DOHH2 (cell line): Measurements from ENCODE around the gene ASCL1.

Experiments used
- CTCF ChIP-seq: fragments of 200-600 bp; sonication (generic); IDR thresholded peaks from one replicate; pipeline ENCODE4 v1.5.1; 2014; ENCODE audit warnings: antibody characterized with exemption, mild to moderate bottlenecking, low read depth, low read length; ENCODE audit not compliant: poor library complexity, severe bottlenecking
- EZH2phosphoT487 ChIP-seq: fragments of 200-600 bp; sonication (generic); IDR thresholded peaks from 2 replicates; pipeline ENCODE4 v1.6.1; 2017; ENCODE audit warnings: borderline replicate concordance, mild to moderate bottlenecking, antibody characterized with exemption, low read length, moderate library complexity, mixed read lengths

- TF ChIP-seq CTCF: no peak
- no peak for TF ChIP-seq EZH2phosphoT487
Measured at GRCh38 chr12:102962986-102963385, 5.5 kb downstream of the ASCL1 start.
